Ammon's horn (tissue), 1 donor: ENCODE measurements around the gene TBC1D30.

Experiments
- DNase-seq: peaks from one replicate; pipeline ENCODE4 v3.0.0-alpha.2; 2016; ENCODE audit warnings: low spot score

The TBC1D30 gene

GRCh38 chr12:64864319-64864718 lies 39.9 kb downstream of the TBC1D30 start:
- no peak for DNase-seq

DNA sequence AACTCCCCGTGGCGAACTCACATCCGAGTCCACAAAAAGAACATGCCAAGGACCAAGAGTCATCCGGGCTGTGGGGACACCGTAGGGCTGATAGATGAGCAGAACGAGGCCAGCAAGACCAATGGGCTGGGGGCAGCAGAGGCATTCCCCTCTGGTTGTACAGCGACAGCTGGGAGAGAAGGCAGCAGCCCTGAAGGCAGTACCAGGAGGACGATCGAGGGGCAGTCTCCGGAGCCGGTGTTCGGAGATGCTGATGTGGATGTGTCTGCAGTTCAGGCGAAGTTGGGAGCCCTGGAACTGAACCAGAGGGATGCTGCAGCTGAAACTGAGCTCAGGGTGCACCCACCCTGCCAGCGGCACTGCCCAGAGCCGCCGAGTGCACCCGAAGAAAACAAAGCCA lies 50.7 kb downstream of the TBC1D30 start:
- no peak for DNase-seq

DNA sequence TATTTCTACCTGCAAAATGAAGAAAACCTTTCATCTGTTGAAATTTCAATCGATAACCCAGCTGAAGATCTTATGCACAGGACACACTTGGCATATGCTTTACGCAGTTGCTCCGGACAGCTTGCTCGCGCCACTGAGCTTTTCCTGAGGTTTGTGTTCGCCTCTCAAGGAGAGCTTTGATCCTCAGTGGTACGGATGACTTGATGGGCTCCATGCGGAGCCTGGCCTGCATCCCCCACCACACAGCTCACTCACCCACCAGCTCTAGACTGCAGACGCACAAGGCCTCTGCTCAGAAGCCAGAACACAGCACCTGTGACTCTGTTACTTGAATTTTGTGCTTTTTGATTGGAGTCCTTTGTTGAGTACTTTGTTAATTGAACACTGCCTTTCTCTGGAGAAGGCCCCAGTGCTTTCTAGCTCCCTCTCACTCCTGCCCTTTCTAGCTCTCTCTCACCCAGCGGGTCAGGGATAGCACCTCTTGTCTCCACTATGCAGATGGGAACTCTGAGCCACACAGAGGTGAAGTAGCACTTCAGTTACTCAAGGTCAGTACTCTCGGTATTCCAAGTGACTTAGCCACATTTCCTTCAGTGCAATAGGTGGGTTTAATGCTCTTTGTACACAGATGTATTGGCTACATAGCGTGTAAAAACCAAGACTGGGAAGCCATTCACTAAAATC lies 52.1 kb downstream of the TBC1D30 start:
- no peak for DNase-seq

DNA sequence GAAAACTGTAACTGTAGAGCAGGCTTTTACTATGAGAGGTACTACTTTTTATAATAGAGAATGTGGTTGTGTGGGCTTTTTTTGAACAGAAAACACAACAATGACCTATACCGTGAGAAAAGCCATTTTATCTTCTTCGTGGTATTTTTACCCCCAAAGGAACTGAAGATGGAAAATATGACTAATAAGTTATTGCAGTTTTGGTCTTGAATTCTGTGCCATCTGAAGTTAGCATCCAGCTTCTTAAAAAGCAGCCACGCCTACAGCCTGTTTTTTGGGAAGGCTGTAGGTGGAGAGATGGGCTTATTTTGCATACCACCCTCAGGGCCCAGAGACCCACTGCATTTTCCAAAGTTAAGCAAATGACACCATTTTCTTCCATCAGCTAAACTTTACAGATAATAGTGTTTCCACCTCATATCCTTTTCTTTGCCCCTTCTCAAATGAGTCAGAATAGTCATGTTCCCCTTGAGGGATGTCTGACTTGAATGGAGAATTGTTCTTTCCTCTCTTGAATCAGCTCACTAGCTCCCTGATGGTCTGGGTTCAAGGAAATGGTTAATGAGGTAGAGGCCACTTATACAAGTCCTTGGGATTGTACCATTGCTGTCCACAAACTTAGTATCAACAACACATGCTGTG lies 53.0 kb downstream of the TBC1D30 start:
- DNase-seq, result no peak

- DNase-seq, result no peak
These were observed 58.2 kb downstream of the TBC1D30 start for GRCh38 chr12:64882687-64883086.

DNA sequence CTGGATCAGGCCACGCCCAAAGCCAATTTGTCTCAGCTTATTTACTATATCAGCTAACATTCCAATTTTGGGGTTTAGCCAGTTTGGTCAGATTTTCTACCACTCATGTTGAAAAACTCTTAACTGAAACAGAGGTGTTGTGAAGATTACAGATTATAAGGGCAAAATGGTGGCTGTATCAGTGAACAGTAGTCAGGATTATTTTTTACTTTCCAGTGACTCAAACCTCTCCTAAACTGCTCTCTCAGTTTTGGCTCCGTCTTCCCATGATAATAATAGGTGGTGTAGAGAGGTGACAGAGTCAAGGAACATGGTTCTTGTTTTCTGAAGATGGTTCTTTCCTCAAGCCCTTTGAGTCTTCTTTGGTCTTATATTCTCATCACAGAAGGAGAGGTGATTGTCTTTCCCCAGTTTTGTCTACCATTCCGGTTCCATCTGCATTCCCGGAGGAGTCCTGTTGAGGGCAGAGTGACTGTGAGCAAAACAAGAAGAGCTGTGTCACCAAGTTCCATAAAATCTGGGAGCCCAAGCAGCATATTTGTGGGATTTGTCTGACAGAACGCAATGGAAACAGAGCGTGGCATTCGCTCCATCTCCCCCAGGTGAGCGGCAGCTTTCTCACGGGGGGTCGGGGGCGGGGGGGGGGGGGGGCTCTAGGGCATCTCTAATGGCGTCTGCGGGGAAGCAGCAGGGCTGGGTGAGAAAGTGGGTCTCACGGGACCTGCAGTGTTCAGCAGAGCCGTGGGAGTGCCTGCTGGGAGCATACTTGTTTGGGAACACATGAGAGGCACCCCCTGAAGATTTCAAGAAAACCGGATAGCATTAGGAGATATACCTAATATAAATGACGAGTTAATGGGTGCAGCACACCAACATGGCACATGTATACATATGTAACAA lies 59.1 kb downstream of the TBC1D30 start:
- DNase-seq, result no peak

DNA sequence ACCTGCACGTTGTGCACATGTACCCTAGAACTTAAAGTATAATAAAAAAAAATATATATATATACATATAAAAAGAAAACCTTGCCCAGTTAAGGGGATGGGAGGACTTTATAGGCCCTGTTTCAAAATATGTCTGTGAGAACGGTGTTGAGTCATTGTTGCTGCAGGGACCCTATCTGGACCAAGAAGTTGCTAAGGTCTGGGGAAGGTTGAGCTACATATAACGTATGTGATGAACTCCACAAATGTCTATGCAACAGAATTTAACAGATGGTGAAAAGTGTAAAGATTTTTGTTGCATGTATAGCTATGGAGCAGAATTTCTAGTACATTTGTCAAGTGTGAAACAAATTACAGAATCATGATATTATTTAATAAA lies 59.7 kb downstream of the TBC1D30 start:
- no peak for DNase-seq

- DNase-seq, result no peak
These were observed 60.3 kb downstream of the TBC1D30 start for GRCh38 chr12:64884728-64885127.

GRCh38 chr12:64889434-64890216 lies 65.2 kb downstream of the TBC1D30 start:
- DNase-seq, result no peak

DNA sequence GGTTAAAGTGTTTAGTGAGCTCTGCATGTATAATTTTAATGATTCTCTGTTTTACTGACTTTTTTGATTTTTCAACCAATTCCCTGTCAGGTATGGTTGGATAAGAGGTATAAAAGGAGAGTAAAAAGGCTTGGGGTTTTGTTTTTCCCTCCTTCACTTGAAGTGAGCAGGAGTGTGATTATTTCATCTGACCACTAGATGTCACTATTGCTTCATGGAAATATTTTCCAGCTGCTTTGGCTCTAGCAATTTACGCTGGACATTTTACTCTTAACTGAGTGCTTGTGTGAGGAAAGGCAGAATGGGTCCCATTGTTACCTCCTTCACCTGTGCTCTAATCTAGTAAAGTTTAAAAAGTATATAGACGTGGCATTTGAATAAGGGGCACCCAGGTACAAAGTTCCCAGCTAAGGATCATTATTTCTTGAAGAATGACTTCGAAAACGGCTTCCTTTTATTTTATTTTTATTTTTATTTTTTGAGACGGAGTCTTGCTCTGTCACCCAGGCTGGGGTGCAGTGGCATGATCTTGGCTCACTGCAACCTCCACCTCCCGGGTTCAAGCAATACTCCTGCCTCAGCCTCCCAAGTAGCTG lies 66.5 kb downstream of the TBC1D30 start:
- DNase-seq, result peak; percentile 71

GRCh38 chr12:64891629-64892028 lies 67.2 kb downstream of the TBC1D30 start:
- DNase-seq, result no peak

- no peak for DNase-seq
These were observed 68.1 kb downstream of the TBC1D30 start for GRCh38 chr12:64892561-64892960.

DNA sequence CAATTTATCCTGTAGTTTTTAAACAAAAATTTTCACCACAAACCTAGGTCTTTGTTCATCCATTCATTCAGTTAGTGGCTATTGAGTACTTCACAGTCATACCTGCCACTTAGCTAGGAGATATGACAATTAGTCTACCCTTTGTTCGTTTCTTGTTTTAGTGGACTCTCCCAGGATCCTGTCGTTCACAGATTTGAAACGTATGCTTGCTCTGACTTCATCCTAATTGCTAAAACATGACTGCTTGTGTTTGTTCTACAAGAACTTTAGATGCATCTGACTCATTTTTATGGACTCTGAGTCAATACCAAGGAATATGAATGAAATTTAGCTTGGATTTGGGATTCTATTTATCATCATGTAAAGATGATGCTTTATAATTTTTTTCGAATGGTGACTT lies 69.5 kb downstream of the TBC1D30 start:
- DNase-seq, result no peak

DNA sequence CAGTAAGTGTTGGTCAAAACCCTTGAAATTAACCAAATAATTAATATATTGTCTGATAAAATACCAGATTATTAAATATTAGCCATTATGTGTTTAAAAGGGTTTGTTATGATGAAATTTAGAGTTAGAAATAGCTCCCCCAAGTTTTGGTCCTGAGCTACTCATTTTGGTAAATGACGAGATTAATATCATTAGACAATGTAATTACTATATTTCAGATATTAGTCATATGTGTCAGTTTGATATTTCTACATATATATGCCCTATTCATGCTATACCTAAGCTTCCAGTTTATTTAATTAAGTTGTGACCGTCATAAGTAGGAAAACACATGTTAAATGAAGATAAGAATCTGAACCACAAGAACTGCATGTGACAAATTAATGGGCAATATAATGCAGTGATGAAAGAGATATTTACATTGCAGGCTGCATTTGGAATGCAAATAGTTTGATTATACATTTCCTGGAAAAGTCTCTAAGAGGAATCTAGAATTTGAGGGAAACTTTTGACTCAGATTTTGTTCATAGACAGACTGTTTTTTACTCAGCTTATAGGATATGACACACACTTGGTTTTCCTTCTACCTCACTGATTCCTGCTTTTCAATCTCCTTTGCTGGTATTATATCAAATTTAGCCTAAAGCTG lies 70.5 kb downstream of the TBC1D30 start:
- no peak for DNase-seq

DNA sequence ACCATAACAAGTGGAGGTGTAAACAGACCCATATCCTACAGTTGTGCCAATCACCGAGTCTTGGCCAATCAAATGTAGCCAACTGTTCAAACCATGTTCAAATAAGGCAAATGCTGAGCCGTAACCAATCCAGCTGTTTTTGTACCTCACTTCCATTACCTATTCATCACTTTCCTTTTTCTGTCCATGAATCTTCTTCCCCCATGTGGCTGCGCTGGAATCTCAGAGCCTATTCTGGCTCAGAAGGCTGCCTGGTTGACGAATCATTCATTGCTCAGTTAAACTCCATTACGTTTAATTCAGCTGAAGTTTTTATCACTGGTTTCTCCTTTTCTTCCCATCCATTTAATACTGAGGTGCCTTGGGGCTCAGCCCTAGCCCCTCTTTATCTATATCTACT lies 71.1 kb downstream of the TBC1D30 start:
- no peak for DNase-seq

GRCh38 chr12:64900540-64900939 lies 76.1 kb downstream of the TBC1D30 start:
- peak; percentile 55 for DNase-seq

DNA sequence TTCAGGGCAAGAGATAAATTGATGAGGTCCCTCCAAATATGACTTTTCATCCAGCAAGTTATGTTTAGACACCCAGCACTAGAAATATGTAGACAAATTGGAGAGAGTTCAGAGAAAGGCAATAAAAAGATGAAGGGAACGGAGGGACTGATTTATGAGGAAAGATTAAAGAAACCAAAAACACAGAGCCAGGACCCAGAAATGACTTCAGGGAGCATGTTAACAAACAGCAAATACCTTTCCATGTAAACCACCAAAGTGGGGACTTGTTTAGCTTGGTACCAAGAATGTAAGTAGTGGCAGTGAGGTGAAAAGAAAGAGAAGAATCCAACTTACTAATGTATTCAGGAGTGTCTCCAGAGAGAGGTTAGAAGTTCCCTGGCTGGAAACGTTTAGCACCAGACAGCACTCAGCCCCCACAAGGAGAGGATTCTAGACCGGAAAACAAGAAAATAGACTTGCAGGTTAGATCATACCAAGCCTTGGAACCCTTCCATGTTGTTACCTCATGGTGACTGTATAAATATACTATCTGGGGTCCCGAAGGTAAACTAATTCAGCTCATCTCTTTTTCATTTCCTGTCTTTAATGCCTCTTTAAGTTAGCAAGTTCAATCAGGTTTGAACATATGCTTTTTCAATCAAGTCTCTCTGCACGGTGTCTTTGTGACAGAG lies 79.2 kb downstream of the TBC1D30 start:
- DNase-seq, result no peak

GRCh38 chr12:64907097-64907496 lies 82.7 kb downstream of the TBC1D30 start:
- DNase-seq, result no peak

GRCh38 chr12:64909124-64909523 lies 84.7 kb downstream of the TBC1D30 start:
- no peak for DNase-seq

GRCh38 chr12:64911081-64911480 lies 86.6 kb downstream of the TBC1D30 start:
- DNase-seq, result no peak

GRCh38 chr12:64911912-64912311 lies 87.5 kb downstream of the TBC1D30 start:
- no peak for DNase-seq
